Naive B cell (primary cell): ENCODE data around the gene PODXL2. TPM values are rescaled to one million over a fixed set of nuclear protein-coding genes. Genes with fewer than 3 reads are reported as not detected.

Experiments used
- ATAC-seq, 2 donors: fragments of 150-1000 bp; cut with Tn5 transposase; 2 replicates each; pipeline ENCODE4 v1.10.0; 2021; ENCODE audit warnings: low read depth in 2 of 2, mild to moderate bottlenecking in 2 of 2, moderate library complexity in 2 of 2
- DNase-seq: peaks from one replicate; pipeline ENCODE4 v3.0.0; 2022
- H3K27ac Mint-ChIP-seq, 6 donors: one replicate each; pipeline ENCODE4 v1.8.0; 2020 to 2022; ENCODE audit warnings: mild to moderate bottlenecking in 6 of 6, mixed read lengths in 6 of 6, moderate library complexity in 5 of 6, inconsistent platforms in 2 of 6
- H3K27me3 Mint-ChIP-seq, 3 donors: one replicate each; pipeline ENCODE4 v1.8.0; 2021 to 2022; ENCODE audit warnings: mixed read lengths in 3 of 3, mild to moderate bottlenecking in 1 of 3
- H3K36me3 Mint-ChIP-seq, 2 donors: one replicate each; pipeline ENCODE4 v1.8.0; 2020 to 2022; ENCODE audit warnings: mixed read lengths in 2 of 2, inconsistent platforms in 1 of 2, mild to moderate bottlenecking in 1 of 2
- H3K4me1 Mint-ChIP-seq, 3 donors: one replicate each; pipeline ENCODE4 v1.8.0; 2020 to 2022; ENCODE audit warnings: mixed read lengths in 3 of 3, inconsistent platforms in 1 of 3, mild to moderate bottlenecking in 1 of 3, moderate library complexity in 1 of 3
- H3K4me3 Mint-ChIP-seq, 8 donors: one replicate each; pipeline ENCODE4 v1.8.0; 2020 to 2022; ENCODE audit warnings: mild to moderate bottlenecking in 8 of 8, mixed read lengths in 8 of 8, moderate library complexity in 8 of 8, inconsistent platforms in 2 of 8
- H3K9me3 Mint-ChIP-seq, 7 donors: one replicate each; pipeline ENCODE4 v1.8.0; 2020 to 2022; ENCODE audit warnings: mixed read lengths in 7 of 7, mild to moderate bottlenecking in 5 of 7, inconsistent platforms in 2 of 7, moderate library complexity in 1 of 7
- polyA plus RNA-seq, 6 donors: library from polyadenylated mRNA; unstranded; fragments of 300-500 nt; fragmentation: Illumina TruSeq; gene quantifications; one replicate each; pipeline ENCODE4 v1.2.3, GENCODE V29; 2021; ENCODE audit warnings: low read depth in 6 of 6

PODXL2 gene
- polyA plus RNA-seq, 6 donors from 2014 or later = 1.8 to 5.8 (median 2.8) TPM

GRCh38 chr3:127662001-127662469, 33.0 kb downstream of the PODXL2 start:
- no peaks in the 10 kb centered on the region for H3K4me1 Mint-ChIP-seq
- no peaks in the 10 kb centered on the region for H3K9me3 Mint-ChIP-seq
- no peaks in the 10 kb centered on the region for H3K36me3 Mint-ChIP-seq
- peaks cover 0 to 3% (median 0%) of the 10 kb centered on the region in 3 donors for H3K27me3 Mint-ChIP-seq
- DNase-seq = no peak
- H3K4me3 Mint-ChIP-seq = no peak overlapping the region
- ATAC-seq = no peak
- H3K27ac Mint-ChIP-seq = no peak overlapping the region

GRCh38 chr3:127663151-127663550, 34.2 kb downstream of the PODXL2 start:
- no peak for ATAC-seq
- H3K9me3 Mint-ChIP-seq = no peaks in the 10 kb centered on the region
- H3K4me1 Mint-ChIP-seq = no peaks in the 10 kb centered on the region
- no peaks in the 10 kb centered on the region for H3K36me3 Mint-ChIP-seq
- H3K27me3 Mint-ChIP-seq = peaks cover 0 to 3% (median 0%) of the 10 kb centered on the region in 3 donors
- no peak overlapping the region for H3K4me3 Mint-ChIP-seq
- DNase-seq = no peak
- peak overlapping the region in 1 of 6 donors; percentile 83 for H3K27ac Mint-ChIP-seq

- no peak overlapping the region for H3K4me3 Mint-ChIP-seq
- no peak overlapping the region for H3K27ac Mint-ChIP-seq
- H3K9me3 Mint-ChIP-seq = no peaks in the 10 kb centered on the region
- H3K4me1 Mint-ChIP-seq = peaks cover 0 to 4% (median 0%) of the 10 kb centered on the region in 3 donors
- no peak for ATAC-seq
- no peak for DNase-seq
- H3K36me3 Mint-ChIP-seq = no peaks in the 10 kb centered on the region
- peaks cover 0 to 8% (median 3%) of the 10 kb centered on the region in 3 donors for H3K27me3 Mint-ChIP-seq
These were observed 36.2 kb downstream of the PODXL2 start for GRCh38 chr3:127665165-127665564.

- Mint-ChIP-seq H3K27ac (no peak overlapping the region), H3K4me1 (peaks cover 0 to 4% (median 0%) of the 10 kb centered on the region in 3 donors), H3K27me3 (peaks cover 0 to 8% (median 3%) of the 10 kb centered on the region in 3 donors), H3K9me3 (no peaks in the 10 kb centered on the region), H3K4me3 (no peak overlapping the region), H3K36me3 (no peaks in the 10 kb centered on the region)
- ATAC-seq = no peak
- DNase-seq = no peak
These were observed 36.6 kb downstream of the PODXL2 start for GRCh38 chr3:127665586-127665985.

- no peak for ATAC-seq
- DNase-seq = no peak
- Mint-ChIP-seq H3K36me3 (no peaks in the 10 kb centered on the region), H3K4me3 (no peak overlapping the region), H3K27ac (peak overlapping the region in 1 of 6 donors; percentile 33), H3K27me3 (peaks cover 0 to 8% (median 3%) of the 10 kb centered on the region in 3 donors), H3K9me3 (no peaks in the 10 kb centered on the region), H3K4me1 (peaks cover 0 to 12% (median 10%) of the 10 kb centered on the region in 3 donors)
These were observed 37.7 kb downstream of the PODXL2 start for GRCh38 chr3:127666676-127667075.

GRCh38 chr3:127667119-127667681, 38.2 kb downstream of the PODXL2 start:
- Mint-ChIP-seq H3K36me3 (no peaks in the 10 kb centered on the region), H3K27me3 (peaks cover 0 to 8% (median 3%) of the 10 kb centered on the region in 3 donors), H3K27ac (no peak overlapping the region), H3K4me3 (no peak overlapping the region), H3K4me1 (peaks cover 0 to 16% (median 15%) of the 10 kb centered on the region in 3 donors), H3K9me3 (no peaks in the 10 kb centered on the region)
- ATAC-seq = no peak
- no peak for DNase-seq

- H3K27ac Mint-ChIP-seq = peak overlapping the region in 2 of 6 donors; percentile 42 to 67
- peak overlapping the region in 2 of 8 donors; percentile 2 to 83 for H3K4me3 Mint-ChIP-seq
- no peak for DNase-seq
- no peaks in the 10 kb centered on the region for H3K36me3 Mint-ChIP-seq
- H3K4me1 Mint-ChIP-seq = peaks cover 5 to 23% (median 21%) of the 10 kb centered on the region in 3 donors
- ATAC-seq = no peak
- H3K9me3 Mint-ChIP-seq = no peaks in the 10 kb centered on the region
- peaks cover 0 to 8% (median 0%) of the 10 kb centered on the region in 3 donors for H3K27me3 Mint-ChIP-seq
These were observed 39.9 kb downstream of the PODXL2 start for GRCh38 chr3:127668906-127669305.

GRCh38 chr3:127669541-127670228, 40.7 kb downstream of the PODXL2 start:
- ATAC-seq (no peak), DNase-seq (no peak)
- H3K9me3 Mint-ChIP-seq = no peaks in the 10 kb centered on the region
- H3K27ac Mint-ChIP-seq = peak overlapping the region in 2 of 6 donors; percentile 42 to 78
- no peaks in the 10 kb centered on the region for H3K36me3 Mint-ChIP-seq
- H3K4me1 Mint-ChIP-seq = peaks cover 10 to 31% (median 29%) of the 10 kb centered on the region in 3 donors
- H3K27me3 Mint-ChIP-seq = peaks cover 0 to 8% (median 0%) of the 10 kb centered on the region in 3 donors
- peak overlapping the region in 2 of 8 donors; percentile 84 to 93 for H3K4me3 Mint-ChIP-seq

- peak overlapping the region in 3 of 6 donors; percentile 24 to 96 (median 47) for H3K27ac Mint-ChIP-seq
- H3K27me3 Mint-ChIP-seq = peaks cover 0 to 8% (median 0%) of the 10 kb centered on the region in 3 donors
- no peaks in the 10 kb centered on the region for H3K36me3 Mint-ChIP-seq
- ATAC-seq (no peak), DNase-seq (no peak)
- no peaks in the 10 kb centered on the region for H3K9me3 Mint-ChIP-seq
- H3K4me1 Mint-ChIP-seq = peaks cover 15 to 34% (median 34%) of the 10 kb centered on the region in 3 donors
- H3K4me3 Mint-ChIP-seq = peak overlapping the region in 6 of 8 donors; percentile 41 to 93 (median 53)
These were observed 41.2 kb downstream of the PODXL2 start for GRCh38 chr3:127670229-127670559.

- Mint-ChIP-seq H3K27ac (peak overlapping the region; percentile 24 to 96 (median 64)), H3K9me3 (no peaks in the 10 kb centered on the region), H3K4me3 (peak overlapping the region; percentile 69 to 93 (median 86)), H3K36me3 (peaks cover 0 to 2% of the 10 kb centered on the region in 2 donors), H3K4me1 (peaks cover 15 to 42% (median 39%) of the 10 kb centered on the region in 3 donors), H3K27me3 (peaks cover 0 to 8% (median 0%) of the 10 kb centered on the region in 3 donors)
- no peak for ATAC-seq
- DNase-seq = no peak
These were observed 42.0 kb downstream of the PODXL2 start for GRCh38 chr3:127670761-127671522.

- H3K4me1 Mint-ChIP-seq = peaks cover 15 to 46% (median 43%) of the 10 kb centered on the region in 3 donors
- H3K27me3 Mint-ChIP-seq = peaks cover 0 to 8% (median 0%) of the 10 kb centered on the region in 3 donors
- peak overlapping the region; percentile 86 to 97 (median 92) for H3K4me3 Mint-ChIP-seq
- peak overlapping the region; percentile 90 to 99 (median 96) for H3K27ac Mint-ChIP-seq
- DNase-seq = peak; percentile 46
- no peaks in the 10 kb centered on the region for H3K9me3 Mint-ChIP-seq
- H3K36me3 Mint-ChIP-seq = peaks cover 0 to 7% of the 10 kb centered on the region in 2 donors
- peak; percentile 15 for ATAC-seq
These were observed 42.8 kb downstream of the PODXL2 start for GRCh38 chr3:127671523-127672428.

- Mint-ChIP-seq H3K4me1 (peaks cover 15 to 46% (median 43%) of the 10 kb centered on the region in 3 donors), H3K36me3 (peaks cover 0 to 11% of the 10 kb centered on the region in 2 donors), H3K4me3 (peak within 1 kb of the TSS; percentile 86 to 97 (median 92)), H3K9me3 (no peaks in the 10 kb centered on the region), H3K27ac (peak within 1 kb of the TSS; percentile 90 to 99 (median 96)), H3K27me3 (peaks cover 0 to 8% (median 0%) of the 10 kb centered on the region in 3 donors)
- peak; percentile 81 to 84 for ATAC-seq
- peak; percentile 79 for DNase-seq
These were observed 43.6 kb downstream of the PODXL2 start, which contains the start of gene ABTB1 for GRCh38 chr3:127672429-127673190. TSS of gene ABTB1 (plus strand) at chr3:127672952. CDS start at chr3:127673026, 74 bp downstream.
